Lung (tissue), 12 donors: Measurements from ENCODE around the gene USP6NL. TPM values are rescaled to one million over a fixed set of nuclear protein-coding genes. Genes with fewer than 3 reads are reported as not detected.

Source experiments
- ATAC-seq: fragments of 200-7000 bp; cut with Tn5 transposase; one replicate; pipeline ENCODE4 v1.9.1; 2020; ENCODE audit warnings: moderate number of reproducible peaks; ENCODE audit not compliant: insufficient read depth, low FRiP score
- DNase-seq, 3 donors: peaks; one replicate each; pipeline ENCODE4 v3.0.0-alpha.2; 2013 to 2017
- H3K27ac ChIP-seq, 2 donors: one replicate each; pipeline ENCODE4 v1.5.1; 2013; ENCODE audit warnings: mild to moderate bottlenecking in 2 of 2, moderate library complexity in 2 of 2, control low read depth in 1 of 2, inconsistent platforms in 1 of 2, low read depth in 1 of 2, low read length in 1 of 2
- H3K27me3 ChIP-seq, 3 donors: one replicate each; pipeline ENCODE4 v1.5.1; 2013; ENCODE audit warnings: low read length in 2 of 3; ENCODE audit not compliant: control insufficient read depth in 3 of 3, insufficient read depth in 3 of 3
- H3K36me3 ChIP-seq, 4 donors: one replicate each; pipeline ENCODE4 v1.5.1; 2013; ENCODE audit warnings: low read length in 4 of 4, mild to moderate bottlenecking in 1 of 4, moderate library complexity in 1 of 4; ENCODE audit not compliant: control insufficient read depth in 4 of 4, insufficient read depth in 4 of 4
- H3K4me1 ChIP-seq, 5 donors: one replicate each; pipeline ENCODE4 v1.5.1; 2013; ENCODE audit warnings: low read length in 5 of 5, mild to moderate bottlenecking in 2 of 5, moderate library complexity in 1 of 5; ENCODE audit not compliant: control insufficient read depth in 5 of 5, insufficient read depth in 5 of 5
- H3K4me3 ChIP-seq: one replicate; pipeline ENCODE4 v1.5.1; 2013; ENCODE audit warnings: mild to moderate bottlenecking, control low read depth, moderate library complexity
- H3K9ac ChIP-seq, 2 donors: one replicate each; pipeline ENCODE4 v1.5.1; 2013; ENCODE audit warnings: low read length in 2 of 2, control low read depth in 1 of 2; ENCODE audit not compliant: insufficient read depth in 1 of 2
- H3K9me3 ChIP-seq, 4 donors: one replicate each; pipeline ENCODE4 v1.5.1; 2013; ENCODE audit warnings: low read length in 3 of 4, mild to moderate bottlenecking in 1 of 4, moderate library complexity in 1 of 4; ENCODE audit not compliant: control insufficient read depth in 4 of 4, insufficient read depth in 3 of 4
- WGBS, 2 donors: extraction: QIAGEN DNeasy Blood & Tissue Kit; methylation state at CpG; one replicate each; pipeline ENCODE4 v1.1.7; 2013; 5-methylcytosine and 5-hydroxymethylcytosine counted together
- polyA plus RNA-seq, 2 donors: library from polyadenylated mRNA; stranded (reverse); fragments of 200-250 nt; gene quantifications; one replicate each; pipeline ENCODE4 v1.2.1, GENCODE V29; 2013
- total RNA-seq, 2 donors: library from RNA; depleted of rRNA in 1 of 2; stranded (reverse); fragments of >200 nt in 1 of 2; gene quantifications; one replicate each; pipeline ENCODE4 v1.2.1, GENCODE V29; 2014 to 2021
- TF ChIP-seq, protein P1 (sequence below): IDR thresholded peaks from 2 replicates; pipeline ENCODE4 v1.5.1; 2012; ENCODE audit warnings: mild to moderate bottlenecking; ENCODE audit errors: control extremely low read depth, extremely low read depth
- donor health status: control.
- donor health status: control.
- donor health status: Bipolar disorder and iron deficiency.
- donor health status: healthy.
- donor health status: DM: yes; HTN: yes; CAD: no.

The USP6NL gene
- total and polyA plus RNA-seq, 4 donors, result 5.4 to 41.7 (median 13.4) TPM

- Histone ChIP-seq H3K36me3 (peaks cover 0 to 2% (median 0%) of the 10 kb centered on the region in 4 donors), H3K27ac (no peak overlapping the region), H3K4me3 (no peak overlapping the region), H3K9me3 (no peaks in the 10 kb centered on the region), H3K9ac (no peak overlapping the region), H3K27me3 (no peaks in the 10 kb centered on the region), H3K4me1 (peaks cover 0 to 7% (median 0%) of the 10 kb centered on the region in 5 donors)
- no peak for ATAC-seq
- TF ChIP-seq, protein P1, sequence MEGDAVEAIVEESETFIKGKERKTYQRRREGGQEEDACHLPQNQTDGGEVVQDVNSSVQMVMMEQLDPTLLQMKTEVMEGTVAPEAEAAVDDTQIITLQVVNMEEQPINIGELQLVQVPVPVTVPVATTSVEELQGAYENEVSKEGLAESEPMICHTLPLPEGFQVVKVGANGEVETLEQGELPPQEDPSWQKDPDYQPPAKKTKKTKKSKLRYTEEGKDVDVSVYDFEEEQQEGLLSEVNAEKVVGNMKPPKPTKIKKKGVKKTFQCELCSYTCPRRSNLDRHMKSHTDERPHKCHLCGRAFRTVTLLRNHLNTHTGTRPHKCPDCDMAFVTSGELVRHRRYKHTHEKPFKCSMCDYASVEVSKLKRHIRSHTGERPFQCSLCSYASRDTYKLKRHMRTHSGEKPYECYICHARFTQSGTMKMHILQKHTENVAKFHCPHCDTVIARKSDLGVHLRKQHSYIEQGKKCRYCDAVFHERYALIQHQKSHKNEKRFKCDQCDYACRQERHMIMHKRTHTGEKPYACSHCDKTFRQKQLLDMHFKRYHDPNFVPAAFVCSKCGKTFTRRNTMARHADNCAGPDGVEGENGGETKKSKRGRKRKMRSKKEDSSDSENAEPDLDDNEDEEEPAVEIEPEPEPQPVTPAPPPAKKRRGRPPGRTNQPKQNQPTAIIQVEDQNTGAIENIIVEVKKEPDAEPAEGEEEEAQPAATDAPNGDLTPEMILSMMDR, result no peak
- WGBS, 2 donors, result 62 to 68% methylated on average over 6 of the region's 6 CpGs
- DNase-seq, result no peak
Observed at GRCh38 chr10:11594589-11595394, 16.7 kb downstream of the USP6NL start.

- ATAC-seq, result no peak
Observed at GRCh38 chr10:11593612-11594011, 17.8 kb downstream of the USP6NL start.

GRCh38 chr10:11589738-11590137 is 21.7 kb downstream of the USP6NL start:
- H3K4me1 ChIP-seq, result peaks cover 0 to 3% (median 0%) of the 10 kb centered on the region in 5 donors
- peaks cover 0 to 5% (median 0%) of the 10 kb centered on the region in 4 donors for H3K9me3 ChIP-seq
- H3K27me3 ChIP-seq, result no peaks in the 10 kb centered on the region
- peaks cover 0 to 2% (median under 1%) of the 10 kb centered on the region in 4 donors for H3K36me3 ChIP-seq
- no peak for ATAC-seq
- H3K4me3 ChIP-seq, result no peak overlapping the region
- H3K9ac ChIP-seq, result no peak overlapping the region
- 94 to 96% methylated on average over 4 of the region's 4 CpGs for WGBS, 2 donors
- no peak overlapping the region for H3K27ac ChIP-seq
- TF ChIP-seq, protein P1, result no peak
- DNase-seq, result no peak

More at GRCh38 chr10:11593612-11594011, 17.8 kb downstream of the USP6NL start:
- Histone ChIP-seq H3K27me3 (no peaks in the 10 kb centered on the region), H3K9ac (no peak overlapping the region), H3K4me3 (no peak overlapping the region), H3K36me3 (peaks cover 0 to 2% (median 0%) of the 10 kb centered on the region in 4 donors), H3K27ac (no peak overlapping the region), H3K4me1 (peaks cover 0 to 7% (median 0%) of the 10 kb centered on the region in 5 donors), H3K9me3 (no peaks in the 10 kb centered on the region)
- no peak for DNase-seq
- TF ChIP-seq, protein P1, result no peak
- 82 to 87% methylated on average over 7 of the region's 7 CpGs for WGBS, 2 donors
